Uterus (tissue), 2 donors: ENCODE measurements around the gene ART3.

Experiments used
- CTCF ChIP-seq, 4 experiments: fragments of 200-600 bp in 2 of 4; fragments of 450-650 bp in 2 of 4; sonication (generic) in 2 of 4; IDR thresholded peaks; one replicate each; pipeline ENCODE4 v1.5.1; 2016 to 2019; ENCODE audit warnings: antibody characterized with exemption in 4 of 4, mild to moderate bottlenecking in 2 of 4, moderate library complexity in 1 of 4
- POLR2A ChIP-seq, 2 donors: fragments of 450-650 bp; IDR thresholded peaks; one replicate each; pipeline ENCODE4 v1.6.1; 2016; ENCODE audit warnings: antibody characterized with exemption in 2 of 2, mild to moderate bottlenecking in 1 of 2, moderate library complexity in 1 of 2

DNA sequence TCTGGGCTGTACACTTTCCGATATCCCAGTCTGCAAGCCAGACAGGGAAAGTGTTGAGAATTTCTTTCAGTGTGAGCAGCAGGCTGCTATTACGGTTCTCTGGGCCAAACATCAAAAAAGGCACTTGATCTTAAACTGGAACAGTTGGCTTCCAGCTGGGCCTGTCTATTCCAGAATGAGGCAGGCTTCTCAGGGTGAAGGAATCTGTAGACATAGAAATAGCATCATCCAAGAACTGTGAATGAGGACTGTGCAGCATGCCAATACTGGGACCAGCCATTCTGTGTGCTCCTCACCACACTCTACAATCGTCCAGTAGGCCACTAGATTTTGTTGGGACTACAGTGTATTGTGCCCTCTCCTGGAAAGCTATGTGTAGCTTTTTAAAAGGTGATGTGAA is 31.1 kb downstream of the ART3 start:
- TF ChIP-seq CTCF (IDR thresholded peaks at IDR 0.05) (no peak), POLR2A (IDR thresholded peaks at IDR 0.05) (no peak)
